Activated CD4-positive, alpha-beta T cell treated with anti-CD3 and anti-CD28 coated beads, Interleukin-2, amount 50 U/mL, for 16 hours (primary cell): ENCODE results near the gene RAPGEFL1.
A peak's percentile ranks its signal among the peaks of the same experiment; 100 is the strongest.
"Not testable (repeated sequence)": the region's sequence is repeated elsewhere in the genome, so short reads cannot be mapped to it uniquely, and the experiment has no call there.

Experiments used
- DNase-seq: peaks from one replicate; pipeline ENCODE4 v3.0.0-alpha.2; 2020

RAPGEFL1 gene

GRCh38 chr17:40174514-40174913 is 2.8 kb upstream of the RAPGEFL1 start:
- no peak for DNase-seq

- no peak for DNase-seq
Measured at GRCh38 chr17:40175928-40176753, 1.1 kb upstream of the RAPGEFL1 start.

GRCh38 chr17:40176754-40177110 is 538 bp upstream of the RAPGEFL1 start:
- no peak for DNase-seq

GRCh38 chr17:40178021-40178601 is 841 bp downstream of the RAPGEFL1 start:
- DNase-seq = no peak

GRCh38 chr17:40178660-40179059 is 1.4 kb downstream of the RAPGEFL1 start:
- no peak for DNase-seq

DNA sequence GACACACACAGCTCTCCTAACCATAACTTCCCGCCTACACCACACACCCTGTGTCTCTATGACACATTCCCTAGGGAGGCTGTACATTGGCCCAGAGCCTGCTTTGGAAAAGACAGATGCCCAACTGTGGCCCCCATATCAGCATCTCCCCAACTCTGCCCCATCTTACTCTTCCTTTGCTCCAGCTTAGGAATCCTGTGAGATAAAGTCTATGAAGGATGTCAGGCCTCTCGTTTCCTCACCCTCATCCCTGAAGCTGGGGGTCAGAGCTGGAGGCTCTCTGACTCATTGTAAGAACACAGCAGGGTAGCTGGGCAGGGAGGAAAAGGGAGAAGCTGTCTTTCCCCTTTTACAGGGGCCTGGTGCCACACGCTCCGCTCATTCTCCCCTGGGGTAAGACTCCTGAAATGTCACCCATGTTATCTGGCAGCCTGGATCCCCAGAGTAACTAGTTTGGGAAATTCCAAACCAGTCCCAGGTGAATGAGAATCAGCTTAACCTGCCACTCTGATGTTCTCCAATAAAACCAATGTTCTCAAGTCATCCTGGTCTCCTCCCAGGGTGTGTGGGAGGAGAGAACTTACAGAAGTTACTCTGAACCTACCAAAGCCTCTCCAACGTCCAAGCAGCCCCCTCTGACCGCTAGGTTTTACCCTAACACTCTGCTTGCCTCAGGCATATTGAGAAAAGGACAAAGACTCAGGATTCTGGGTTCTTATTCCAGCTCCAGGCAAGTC is 2.8 kb downstream of the RAPGEFL1 start:
- no peak for DNase-seq

GRCh38 chr17:40180694-40181093 is 3.4 kb downstream of the RAPGEFL1 start:
- DNase-seq = no peak

GRCh38 chr17:40181205-40181604 is 3.9 kb downstream of the RAPGEFL1 start:
- DNase-seq = no peak

DNA sequence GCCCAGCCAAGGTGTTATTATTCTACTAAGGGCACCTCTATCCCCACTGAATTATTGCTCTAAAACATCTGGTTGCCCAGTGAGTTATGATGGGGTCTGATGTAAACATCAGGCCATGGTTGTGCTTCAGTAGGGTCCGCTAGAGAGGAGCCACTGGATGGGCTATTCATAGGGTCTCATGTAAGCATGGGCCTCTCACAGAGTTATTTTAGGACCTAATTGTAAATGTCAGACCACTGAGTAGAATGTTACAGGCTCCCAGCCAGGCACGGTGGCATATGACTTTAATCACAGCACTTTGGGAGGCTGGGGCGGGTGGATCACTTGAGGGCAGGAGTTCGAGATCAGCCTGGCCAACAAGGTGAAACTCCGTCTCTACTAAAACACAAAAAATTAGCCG is 5.3 kb downstream of the RAPGEFL1 start:
- DNase-seq = no peak

GRCh38 chr17:40187238-40187637 is 10.0 kb downstream of the RAPGEFL1 start:
- no peak for DNase-seq

DNA sequence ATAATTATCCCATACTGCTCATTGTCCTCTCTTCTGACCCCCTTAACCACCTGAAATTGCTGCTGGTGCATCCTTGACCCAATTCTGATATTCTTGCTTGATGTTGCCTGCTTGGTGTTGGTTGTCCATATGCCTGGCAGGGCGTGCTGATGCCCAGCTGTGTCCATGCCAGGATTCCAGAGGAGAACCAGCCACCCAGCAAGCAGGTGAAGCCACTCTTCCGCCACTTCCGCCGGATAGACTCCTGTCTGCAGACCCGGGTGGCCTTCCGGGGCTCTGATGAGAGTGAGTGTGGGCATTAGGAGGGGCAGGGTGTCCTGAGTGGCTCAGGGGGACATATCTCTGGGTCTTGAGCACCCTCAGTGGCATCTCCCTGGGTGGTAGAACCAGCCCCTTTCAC is 11.4 kb downstream of the RAPGEFL1 start:
- DNase-seq = no peak

GRCh38 chr17:40190197-40191021 is 13.1 kb downstream of the RAPGEFL1 start:
- no peak for DNase-seq

- peak; percentile 64 for DNase-seq
Measured at GRCh38 chr17:40191237-40192208, 14.3 kb downstream of the RAPGEFL1 start.

GRCh38 chr17:40192961-40193360 is 15.7 kb downstream of the RAPGEFL1 start:
- no peak for DNase-seq

GRCh38 chr17:40194821-40195220 is 17.6 kb downstream of the RAPGEFL1 start:
- no peak for DNase-seq

GRCh38 chr17:40197550-40197949 is 20.3 kb downstream of the RAPGEFL1 start:
- no peak for DNase-seq

DNA sequence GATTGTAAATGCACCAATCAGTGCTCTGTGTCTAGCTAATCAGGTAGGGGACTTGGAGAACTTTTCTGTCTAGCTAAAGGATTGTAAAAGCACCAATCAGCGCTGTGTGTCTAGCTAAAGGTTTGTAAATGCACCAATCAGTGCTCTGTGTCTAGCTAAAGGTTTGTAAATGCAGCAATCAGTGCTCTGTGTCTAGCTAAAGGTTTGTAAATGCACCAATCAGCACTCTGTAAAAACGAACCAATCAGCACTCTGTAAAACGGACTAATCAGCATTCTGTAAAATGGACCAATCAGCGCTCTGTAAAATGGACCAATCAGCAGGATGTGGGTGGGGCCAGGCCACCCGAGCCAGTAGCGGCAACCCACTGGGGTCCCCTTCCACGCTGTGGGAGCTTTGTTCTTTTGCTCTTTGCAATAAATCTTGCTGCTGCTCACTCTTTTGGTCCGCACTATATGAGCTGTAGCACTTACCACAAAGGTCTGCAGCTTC is 20.7 kb downstream of the RAPGEFL1 start:
- not testable (repeated sequence) for DNase-seq

DNA sequence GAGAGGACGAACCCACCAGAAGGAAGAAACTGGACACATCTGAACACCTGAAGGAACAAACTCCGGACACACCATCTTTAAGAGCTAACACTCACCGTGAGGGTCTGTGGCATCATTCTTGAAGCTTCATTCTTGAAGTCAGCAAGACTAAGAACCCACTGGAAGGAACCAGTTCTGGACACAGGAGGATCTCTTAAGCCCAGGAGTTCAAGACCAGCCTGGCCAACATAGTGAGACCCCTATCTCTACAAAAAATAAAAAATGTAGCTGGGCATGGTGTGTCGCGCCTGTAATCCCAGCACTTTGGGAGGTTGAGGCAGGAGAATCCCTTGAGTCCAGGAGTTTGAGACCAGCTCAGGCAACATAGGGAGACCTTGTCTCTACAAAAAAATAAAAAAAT is 21.3 kb downstream of the RAPGEFL1 start:
- no peak for DNase-seq

- DNase-seq = no peak
Measured at GRCh38 chr17:40203131-40203530, 25.9 kb downstream of the RAPGEFL1 start.

- not testable (repeated sequence) for DNase-seq
Measured at GRCh38 chr17:40206193-40206592, 28.9 kb downstream of the RAPGEFL1 start.

DNA sequence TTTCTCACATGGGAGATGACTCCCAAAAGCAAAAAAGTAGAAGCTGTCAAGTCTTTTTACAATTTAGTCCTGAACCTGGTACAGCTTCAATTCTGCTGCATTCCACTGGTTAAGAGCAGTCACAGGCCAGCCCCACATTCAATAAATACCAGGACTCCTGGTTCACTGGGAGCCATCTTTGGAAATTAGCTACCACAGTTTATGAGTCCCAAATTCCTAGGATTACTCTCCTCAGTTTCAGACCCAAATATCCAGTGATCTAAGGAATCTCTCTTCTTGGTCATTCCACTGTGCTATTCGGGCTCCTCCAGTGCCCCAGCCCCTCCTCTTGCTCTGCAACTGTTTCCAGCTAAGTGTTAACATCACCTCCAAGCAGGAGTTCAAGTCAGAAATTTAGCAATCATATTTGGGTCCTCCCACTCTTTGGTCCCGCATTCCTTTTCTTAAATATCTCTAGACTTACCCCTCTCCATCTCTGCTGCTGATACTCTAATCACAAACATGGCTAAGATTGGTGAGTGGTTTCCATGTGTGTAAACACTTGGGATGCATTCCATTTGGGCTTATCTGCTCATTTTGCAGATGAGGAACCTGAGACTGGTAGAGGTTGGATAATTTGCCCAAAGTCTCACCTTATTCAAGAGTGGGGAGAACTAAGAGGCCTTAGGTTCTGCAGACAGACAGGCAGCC is 32.3 kb downstream of the RAPGEFL1 start:
- DNase-seq = no peak
